KBM-7 (cell line): ENCODE measurements around the gene SAA4.
"Not testable (repeated sequence)": the region's sequence is repeated elsewhere in the genome, so short reads cannot be mapped to it uniquely, and the experiment has no call there.

ENCODE experiments used
- DNase-seq: peaks from one replicate; pipeline ENCODE4 v3.0.0-alpha.2; 2015
- in situ Hi-C: fragments of 300-500 bp; cut with MboI; formaldehyde crosslinking; loops from 2 replicates; pipeline ENCODE4 v1.14.3; 2020; ENCODE audit warnings: low sequenced_read_pairs, low pct_unique_long_range_greater_than_20kb, mixed read lengths

SAA4 gene

GRCh38 chr11:18203723-18204122 is 32.9 kb downstream of the SAA4 start:
- in situ Hi-C loops: no loop called here
- peak; percentile 14 for DNase-seq

- in situ Hi-C loops, DNase-seq: not testable (repeated sequence)
Measured at GRCh38 chr11:18197738-18198137, 38.9 kb downstream of the SAA4 start.

GRCh38 chr11:18196532-18196931 is 40.1 kb downstream of the SAA4 start:
- no peak for DNase-seq
- in situ Hi-C loops: no loop called here

GRCh38 chr11:18193010-18193409 is 43.6 kb downstream of the SAA4 start:
- DNase-seq: no peak
- in situ Hi-C loops: no loop called here

GRCh38 chr11:18191376-18191775 is 45.2 kb downstream of the SAA4 start:
- in situ Hi-C loops: no loop called here
- DNase-seq: no peak

GRCh38 chr11:18189476-18190245 is 46.9 kb downstream of the SAA4 start:
- in situ Hi-C loops, DNase-seq: not testable (repeated sequence)

- no peak for DNase-seq
- in situ Hi-C loops: no loop called here
Measured at GRCh38 chr11:18188796-18189195, 47.8 kb downstream of the SAA4 start.
